ENCODE results near the gene GDPGP1.

DNA sequence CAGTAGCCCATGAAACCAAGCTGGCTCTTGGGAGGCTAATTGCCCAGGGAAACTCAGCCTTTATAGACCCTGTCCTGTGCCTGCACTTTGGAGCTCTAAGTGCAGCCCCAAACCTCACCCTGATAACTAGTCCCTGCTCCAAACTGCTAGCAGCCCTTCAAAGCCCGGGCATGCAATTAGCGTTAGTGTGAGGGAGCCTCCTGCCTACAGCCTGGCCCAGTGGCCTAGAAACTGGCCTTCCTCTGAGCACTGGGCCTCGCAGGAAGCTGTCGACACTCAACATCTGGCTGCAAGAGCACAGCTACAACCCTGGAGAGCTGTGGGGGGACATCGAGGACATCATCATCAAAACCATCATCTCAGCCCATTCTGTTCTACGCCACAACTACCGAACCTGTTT lies 23.8 kb downstream of the GDPGP1 start:
- TF ChIP-seq, protein P1, sequence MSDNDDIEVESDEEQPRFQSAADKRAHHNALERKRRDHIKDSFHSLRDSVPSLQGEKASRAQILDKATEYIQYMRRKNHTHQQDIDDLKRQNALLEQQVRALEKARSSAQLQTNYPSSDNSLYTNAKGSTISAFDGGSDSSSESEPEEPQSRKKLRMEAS (IDR thresholded peaks at IDR 0.05) = no peak
- TF ChIP-seq, protein P2, sequence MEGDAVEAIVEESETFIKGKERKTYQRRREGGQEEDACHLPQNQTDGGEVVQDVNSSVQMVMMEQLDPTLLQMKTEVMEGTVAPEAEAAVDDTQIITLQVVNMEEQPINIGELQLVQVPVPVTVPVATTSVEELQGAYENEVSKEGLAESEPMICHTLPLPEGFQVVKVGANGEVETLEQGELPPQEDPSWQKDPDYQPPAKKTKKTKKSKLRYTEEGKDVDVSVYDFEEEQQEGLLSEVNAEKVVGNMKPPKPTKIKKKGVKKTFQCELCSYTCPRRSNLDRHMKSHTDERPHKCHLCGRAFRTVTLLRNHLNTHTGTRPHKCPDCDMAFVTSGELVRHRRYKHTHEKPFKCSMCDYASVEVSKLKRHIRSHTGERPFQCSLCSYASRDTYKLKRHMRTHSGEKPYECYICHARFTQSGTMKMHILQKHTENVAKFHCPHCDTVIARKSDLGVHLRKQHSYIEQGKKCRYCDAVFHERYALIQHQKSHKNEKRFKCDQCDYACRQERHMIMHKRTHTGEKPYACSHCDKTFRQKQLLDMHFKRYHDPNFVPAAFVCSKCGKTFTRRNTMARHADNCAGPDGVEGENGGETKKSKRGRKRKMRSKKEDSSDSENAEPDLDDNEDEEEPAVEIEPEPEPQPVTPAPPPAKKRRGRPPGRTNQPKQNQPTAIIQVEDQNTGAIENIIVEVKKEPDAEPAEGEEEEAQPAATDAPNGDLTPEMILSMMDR (IDR thresholded peaks at IDR 0.05; ENCODE audit: low read depth, low read length, missing input control) = no peak
- TF ChIP-seq EGR1 (IDR thresholded peaks at IDR 0.05; ENCODE audit: low read depth in 2 of 2) = no peak
- no peak for TF ChIP-seq TAF1 (conservative IDR thresholded peaks at IDR 0.05)
- TF ChIP-seq, protein P3, sequence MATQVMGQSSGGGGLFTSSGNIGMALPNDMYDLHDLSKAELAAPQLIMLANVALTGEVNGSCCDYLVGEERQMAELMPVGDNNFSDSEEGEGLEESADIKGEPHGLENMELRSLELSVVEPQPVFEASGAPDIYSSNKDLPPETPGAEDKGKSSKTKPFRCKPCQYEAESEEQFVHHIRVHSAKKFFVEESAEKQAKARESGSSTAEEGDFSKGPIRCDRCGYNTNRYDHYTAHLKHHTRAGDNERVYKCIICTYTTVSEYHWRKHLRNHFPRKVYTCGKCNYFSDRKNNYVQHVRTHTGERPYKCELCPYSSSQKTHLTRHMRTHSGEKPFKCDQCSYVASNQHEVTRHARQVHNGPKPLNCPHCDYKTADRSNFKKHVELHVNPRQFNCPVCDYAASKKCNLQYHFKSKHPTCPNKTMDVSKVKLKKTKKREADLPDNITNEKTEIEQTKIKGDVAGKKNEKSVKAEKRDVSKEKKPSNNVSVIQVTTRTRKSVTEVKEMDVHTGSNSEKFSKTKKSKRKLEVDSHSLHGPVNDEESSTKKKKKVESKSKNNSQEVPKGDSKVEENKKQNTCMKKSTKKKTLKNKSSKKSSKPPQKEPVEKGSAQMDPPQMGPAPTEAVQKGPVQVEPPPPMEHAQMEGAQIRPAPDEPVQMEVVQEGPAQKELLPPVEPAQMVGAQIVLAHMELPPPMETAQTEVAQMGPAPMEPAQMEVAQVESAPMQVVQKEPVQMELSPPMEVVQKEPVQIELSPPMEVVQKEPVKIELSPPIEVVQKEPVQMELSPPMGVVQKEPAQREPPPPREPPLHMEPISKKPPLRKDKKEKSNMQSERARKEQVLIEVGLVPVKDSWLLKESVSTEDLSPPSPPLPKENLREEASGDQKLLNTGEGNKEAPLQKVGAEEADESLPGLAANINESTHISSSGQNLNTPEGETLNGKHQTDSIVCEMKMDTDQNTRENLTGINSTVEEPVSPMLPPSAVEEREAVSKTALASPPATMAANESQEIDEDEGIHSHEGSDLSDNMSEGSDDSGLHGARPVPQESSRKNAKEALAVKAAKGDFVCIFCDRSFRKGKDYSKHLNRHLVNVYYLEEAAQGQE (IDR thresholded peaks at IDR 0.05) = no peak
